Activated T-helper 1 cell treated with anti-CD3 and anti-CD28 coated beads, Interleukin-2, amount 50 U/mL, for 16 hours (primary cell): ENCODE measurements around the gene APOF.
"Not testable (repeated sequence)": the region's sequence is repeated elsewhere in the genome, so short reads cannot be mapped to it uniquely, and the experiment has no call there.

Source experiments
- DNase-seq, 2 donors: peaks; one replicate each; pipeline ENCODE4 v3.0.0-alpha.2; 2020; ENCODE audit warnings: low read depth in 1 of 2, low spot score in 1 of 2

APOF gene

GRCh38 chr12:56373515-56373914 is 10.9 kb upstream of the APOF start:
- DNase-seq: no peak

- DNase-seq: no peak
Measured at GRCh38 chr12:56366948-56367347, 4.3 kb upstream of the APOF start.

- DNase-seq: no peak
Measured at GRCh38 chr12:56361487-56362129, 1.0 kb downstream of the APOF start.

GRCh38 chr12:56359851-56360767 is 2.5 kb downstream of the APOF start, which contains the start of gene STAT2:
TSS of gene STAT2 (minus strand) at chr12:56360107. CDS start at chr12:56356571, 3,536 bp downstream.
- peak; percentile 98 to 99 for DNase-seq

GRCh38 chr12:56358836-56359532 is 3.7 kb downstream of the APOF start:
- DNase-seq: no peak

- no peak for DNase-seq
Measured at GRCh38 chr12:56351325-56351724, 11.3 kb downstream of the APOF start.

- DNase-seq: no peak
Measured at GRCh38 chr12:56350662-56351061, 12.0 kb downstream of the APOF start.

GRCh38 chr12:56348776-56349175 is 13.9 kb downstream of the APOF start:
- DNase-seq: no peak

- not testable (repeated sequence) for DNase-seq
Measured at GRCh38 chr12:56347255-56347654, 15.4 kb downstream of the APOF start.

- DNase-seq: no peak
Measured at GRCh38 chr12:56346675-56347074, 16.0 kb downstream of the APOF start.

GRCh38 chr12:56342290-56342689 is 20.4 kb downstream of the APOF start:
- DNase-seq: not testable (repeated sequence)

- no peak for DNase-seq
Measured at GRCh38 chr12:56341616-56342015, 21.0 kb downstream of the APOF start.

- no peak for DNase-seq
Measured at GRCh38 chr12:56339158-56339422, 23.6 kb downstream of the APOF start.

- DNase-seq: peak; percentile 60 to 79
Measured at GRCh38 chr12:56338308-56339157, 24.1 kb downstream of the APOF start, which contains the start of gene IL23A. TSS of gene IL23A (plus strand) at chr12:56338884. CDS start at chr12:56339045, 161 bp downstream.

- no peak for DNase-seq
Measured at GRCh38 chr12:56337753-56338251, 24.9 kb downstream of the APOF start.

GRCh38 chr12:56336361-56337167 is 26.1 kb downstream of the APOF start:
- DNase-seq: no peak

GRCh38 chr12:56335527-56335926 is 27.1 kb downstream of the APOF start:
- not testable (repeated sequence) for DNase-seq

GRCh38 chr12:56334490-56334793 is 28.2 kb downstream of the APOF start:
- DNase-seq: no peak

- peak; percentile 74 to 87 for DNase-seq
Measured at GRCh38 chr12:56333679-56334489, 28.8 kb downstream of the APOF start, which contains the start of gene PAN2. TSS of gene PAN2 (minus strand) at chr12:56334000. CDS start at chr12:56333094, 906 bp downstream.
